SU-DHL-6 (cell line): ENCODE measurements around the gene DHRS1.

Source experiments
- H2AFZ ChIP-seq: fragments of 200-600 bp; sonication (generic); 2 replicates; pipeline ENCODE4 v1.6.1; 2014; ENCODE audit warnings: low read depth, mild to moderate bottlenecking, moderate library complexity, mixed read lengths, antibody characterized with exemption, low read length; ENCODE audit not compliant: severe bottlenecking
- H3F3A ChIP-seq: fragments of 200-600 bp; shearing (Covaris generic); 2 replicates; pipeline ENCODE4 v1.6.0; 2016; ENCODE audit warnings: antibody characterized with exemption, mild to moderate bottlenecking; ENCODE audit not compliant: insufficient read depth
- H3K27ac ChIP-seq: fragments of 200-600 bp; sonication (generic); 2 replicates; pipeline ENCODE4 v1.5.1; 2016; ENCODE audit warnings: low read depth, mild to moderate bottlenecking, low read length, moderate library complexity, mixed read lengths
- H3K27me3 ChIP-seq: fragments of 200-600 bp; sonication (generic), shearing (Covaris generic); 2 replicates; pipeline ENCODE4 v1.6.0; 2014; ENCODE audit warnings: mild to moderate bottlenecking, low read length
- H3K36me3 ChIP-seq: fragments of 200-600 bp; sonication (generic); 2 replicates; pipeline ENCODE4 v1.6.1; 2014; ENCODE audit warnings: mild to moderate bottlenecking, low read length, mixed read lengths
- H3K4me2 ChIP-seq: fragments of 300-600, 200-600 bp; shearing (Covaris generic), sonication (generic); 2 replicates; pipeline ENCODE4 v1.6.0; 2014; ENCODE audit warnings: low read length, low read depth, mild to moderate bottlenecking; ENCODE audit not compliant: poor library complexity, severe bottlenecking
- H3K4me3 ChIP-seq: fragments of 200-600 bp; sonication (generic); 2 replicates; pipeline ENCODE4 v1.5.1; 2014; ENCODE audit warnings: antibody characterized with exemption, low read length, mild to moderate bottlenecking, mixed read lengths; ENCODE audit not compliant: insufficient read depth, poor library complexity, severe bottlenecking
- H3K79me2 ChIP-seq: fragments of 200-600 bp; sonication (generic); 2 replicates; pipeline ENCODE4 v1.6.1; 2014; ENCODE audit warnings: mild to moderate bottlenecking, low read length, moderate library complexity; ENCODE audit not compliant: insufficient read depth
- H3K9ac ChIP-seq: fragments of 200-600 bp; sonication (generic); 2 replicates; pipeline ENCODE4 v1.7.0; 2014; ENCODE audit warnings: mild to moderate bottlenecking, low read length
- H3K9me2 ChIP-seq: fragments of 200-600 bp; sonication (generic); replicated peaks from 2 replicates; pipeline ENCODE4 v1.6.1; 2014; ENCODE audit warnings: low read length; ENCODE audit not compliant: insufficient read depth
- H3K9me3 ChIP-seq: fragments of 200-600 bp; sonication (generic); 2 replicates; pipeline ENCODE4 v1.6.1; 2014; ENCODE audit warnings: low read length, mixed read lengths; ENCODE audit not compliant: insufficient read depth
- H4K20me1 ChIP-seq: fragments of 200-600 bp; sonication (generic); 2 replicates; pipeline ENCODE4 v1.6.1; 2014; ENCODE audit warnings: low read depth, mild to moderate bottlenecking, antibody characterized with exemption, low read length, moderate library complexity, mixed read lengths
- CTCF ChIP-seq: fragments of 200-600 bp; sonication (generic); IDR thresholded peaks from one replicate; pipeline ENCODE4 v1.5.1; 2017; ENCODE audit warnings: antibody characterized with exemption, mild to moderate bottlenecking, low read length, moderate library complexity; ENCODE audit not compliant: insufficient read depth, poor library complexity, severe bottlenecking
- EZH2phosphoT487 ChIP-seq: fragments of 200-600 bp; sonication (generic), shearing (Covaris generic); conservative IDR thresholded peaks from 2 replicates; pipeline ENCODE4 v1.6.1; 2018; ENCODE audit warnings: mild to moderate bottlenecking, antibody characterized with exemption, low read length, moderate library complexity, mixed read lengths

Gene DHRS1

GRCh38 chr14:24315807-24316596, 16.4 kb upstream of the DHRS1 start:
- no peak overlapping the region for H3K4me2 ChIP-seq
- H3K9me2 ChIP-seq = no peaks in the 10 kb centered on the region
- H3K27me3 ChIP-seq = no peaks in the 10 kb centered on the region
- H3K9ac ChIP-seq = no peak overlapping the region
- no peak for TF ChIP-seq EZH2phosphoT487
- TF ChIP-seq CTCF = no peak
- H3K27ac ChIP-seq = no peak overlapping the region
- no peaks in the 10 kb centered on the region for H3K36me3 ChIP-seq
- no peaks in the 10 kb centered on the region for H3F3A ChIP-seq
- H2AFZ ChIP-seq = no peak overlapping the region
- H3K79me2 ChIP-seq = no peaks in the 10 kb centered on the region
- H3K4me3 ChIP-seq = no peak overlapping the region
- H4K20me1 ChIP-seq = no peaks in the 10 kb centered on the region
- no peaks in the 10 kb centered on the region for H3K9me3 ChIP-seq

GRCh38 chr14:24315243-24315806, 15.7 kb upstream of the DHRS1 start:
- Histone ChIP-seq H3K27me3 (no peaks in the 10 kb centered on the region), H3K9me2 (no peaks in the 10 kb centered on the region), H3K36me3 (no peaks in the 10 kb centered on the region), H3K4me2 (no peak overlapping the region), H4K20me1 (no peaks in the 10 kb centered on the region), H3K79me2 (no peaks in the 10 kb centered on the region), H3K9ac (no peak overlapping the region), H3K27ac (no peak overlapping the region), H2AFZ (no peak overlapping the region), H3F3A (no peaks in the 10 kb centered on the region), H3K9me3 (no peaks in the 10 kb centered on the region), H3K4me3 (no peak overlapping the region)
- TF ChIP-seq CTCF = no peak
- TF ChIP-seq EZH2phosphoT487 = no peak

- H3K36me3 ChIP-seq = no peaks in the 10 kb centered on the region
- TF ChIP-seq EZH2phosphoT487 (no peak), CTCF (no peak)
- no peak overlapping the region for H3K4me3 ChIP-seq
- H2AFZ ChIP-seq = no peak overlapping the region
- H3K27me3 ChIP-seq = no peaks in the 10 kb centered on the region
- H3K79me2 ChIP-seq = no peaks in the 10 kb centered on the region
- H3K27ac ChIP-seq = no peak overlapping the region
- H3K9me2 ChIP-seq = no peaks in the 10 kb centered on the region
- H4K20me1 ChIP-seq = no peaks in the 10 kb centered on the region
- no peak overlapping the region for H3K9ac ChIP-seq
- H3K4me2 ChIP-seq = no peak overlapping the region
- no peaks in the 10 kb centered on the region for H3F3A ChIP-seq
- H3K9me3 ChIP-seq = no peaks in the 10 kb centered on the region
These were observed 15.0 kb upstream of the DHRS1 start for GRCh38 chr14:24314377-24315193.
